HL-60/S4 treated with retinoic acid at 250 ng/mL for 4 days and 3 days (cell line): ENCODE results near the gene SLC15A2.
"Not testable (repeated sequence)": the region's sequence is repeated elsewhere in the genome, so short reads cannot be mapped to it uniquely, and the experiment has no call there.

Experiments
- in situ Hi-C: fragments of 300-500 bp; cut with MboI; formaldehyde crosslinking; loops from 2 replicates; pipeline ENCODE4 v1.7.0; 2022; ENCODE audit warnings: low sequenced_read_pairs

SLC15A2 gene

DNA sequence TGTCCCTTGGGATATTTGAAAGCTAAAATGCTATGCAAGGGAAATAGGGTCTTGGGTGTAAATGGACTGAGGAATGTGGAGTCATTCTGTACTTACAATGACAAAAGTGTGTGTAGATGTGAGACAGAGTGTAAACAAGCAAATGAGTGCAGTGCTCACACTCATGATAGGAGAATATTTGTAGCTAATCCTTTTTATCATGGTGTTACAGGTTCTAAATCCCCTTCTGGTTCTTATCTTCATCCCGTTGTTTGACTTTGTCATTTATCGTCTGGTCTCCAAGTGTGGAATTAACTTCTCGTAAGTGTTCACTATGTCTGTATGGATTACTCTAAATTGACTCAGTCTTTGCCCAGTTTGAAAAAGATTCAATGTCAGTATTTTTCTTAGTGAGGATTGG lies 30.5 kb downstream of the SLC15A2 start:
- in situ Hi-C loops = no loop called here

- in situ Hi-C loops = no loop called here
These were observed 32.2 kb downstream of the SLC15A2 start for GRCh38 chr3:121926380-121926779.

- in situ Hi-C loops = not testable (repeated sequence)
These were observed 44.1 kb downstream of the SLC15A2 start for GRCh38 chr3:121938141-121938855.

DNA sequence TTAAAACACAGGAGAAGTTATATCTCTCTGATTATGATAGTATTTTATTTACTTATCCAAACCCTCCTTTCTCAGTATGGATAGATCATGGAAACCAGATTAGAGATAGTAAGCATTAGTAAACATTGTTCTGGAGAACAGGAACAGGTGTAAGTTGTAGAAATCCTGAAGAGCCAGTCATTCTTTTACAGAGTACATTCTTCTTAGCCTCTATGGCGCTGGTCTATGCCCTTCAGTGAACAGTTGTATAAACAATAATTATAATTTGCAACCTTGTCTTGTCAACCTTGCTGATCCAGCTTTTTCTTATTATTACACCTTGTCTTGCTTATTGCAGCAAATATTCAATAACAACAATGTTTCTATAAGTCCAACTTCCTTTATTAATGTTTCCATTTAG lies 47.4 kb downstream of the SLC15A2 start:
- in situ Hi-C loops = no loop called here

GRCh38 chr3:121942116-121942786 lies 48.0 kb downstream of the SLC15A2 start:
- in situ Hi-C loops = no loop called here

DNA sequence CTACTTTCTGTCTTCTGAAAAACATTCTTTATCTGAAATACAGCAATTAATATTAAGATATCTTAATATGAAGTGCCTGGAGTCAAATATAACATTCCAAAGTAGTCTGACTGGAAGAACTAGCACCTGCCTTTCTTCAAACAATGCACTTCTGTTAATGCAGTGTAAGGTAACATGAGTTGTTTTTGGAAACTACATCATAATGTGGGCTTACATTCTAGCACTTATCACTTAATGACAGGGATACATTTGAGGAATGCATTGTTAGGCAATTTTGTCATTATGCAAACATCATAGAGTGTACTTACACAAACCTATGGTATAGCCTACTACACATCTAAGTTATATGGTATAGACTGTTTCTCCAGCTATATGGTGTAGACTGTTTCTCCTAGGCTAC lies 49.2 kb downstream of the SLC15A2 start:
- in situ Hi-C loops = no loop called here

- in situ Hi-C loops = no loop called here
These were observed 54.4 kb downstream of the SLC15A2 start for GRCh38 chr3:121948641-121949040.

DNA sequence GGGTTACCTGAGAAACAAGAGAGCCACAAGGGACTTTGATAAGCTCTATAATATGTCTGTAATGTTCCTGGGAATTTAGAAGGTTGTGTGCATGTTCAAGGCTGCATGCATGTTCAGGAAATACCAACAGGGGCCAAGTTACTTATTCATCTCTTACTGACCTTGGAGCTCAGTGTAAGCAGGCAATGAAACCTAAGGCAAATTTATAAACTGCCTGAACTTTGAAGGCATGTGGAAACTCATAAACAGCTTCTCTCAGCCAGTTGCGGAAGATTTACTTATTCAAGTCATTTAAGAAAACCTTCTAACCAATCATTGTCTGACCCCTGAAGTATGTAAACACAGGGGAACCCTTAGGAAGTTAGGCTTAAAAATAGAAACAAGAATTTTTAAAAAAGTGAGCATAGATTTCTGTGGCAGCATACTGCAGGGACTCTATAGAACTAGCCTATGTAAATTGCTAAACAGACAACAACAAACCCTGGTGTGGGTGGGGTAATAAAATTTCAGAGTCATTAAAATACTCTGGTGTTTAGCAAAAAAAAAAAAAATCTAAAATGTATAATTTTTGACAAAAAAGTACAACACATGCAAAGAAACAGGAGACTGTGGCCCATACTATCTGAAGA lies 57.2 kb downstream of the SLC15A2 start:
- in situ Hi-C loops = no loop called here

DNA sequence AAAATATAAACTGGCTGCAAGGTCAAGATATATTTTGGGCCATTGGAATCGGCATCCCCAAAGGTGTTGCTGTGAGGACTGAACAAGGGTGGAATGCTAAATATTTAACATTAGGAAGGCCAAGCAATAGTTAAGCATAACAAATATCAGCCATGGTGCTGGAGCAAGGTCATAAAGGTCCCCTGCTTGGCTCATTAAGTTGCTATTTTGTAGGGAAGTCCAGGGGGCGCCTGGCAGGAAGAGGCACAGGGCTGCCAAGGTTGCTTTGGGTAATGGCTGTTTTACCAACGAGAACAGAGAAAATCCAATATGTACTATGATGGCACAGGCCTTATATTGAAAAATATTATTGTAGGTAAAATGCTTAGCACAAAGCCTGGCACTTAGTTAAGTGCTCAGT lies 62.2 kb downstream of the SLC15A2 start:
- in situ Hi-C loops = no loop called here

- in situ Hi-C loops = no loop called here
These were observed 63.6 kb downstream of the SLC15A2 start for GRCh38 chr3:121957674-121958415.

GRCh38 chr3:121958801-121959200 lies 64.6 kb downstream of the SLC15A2 start:
- in situ Hi-C loops = no loop called here

DNA sequence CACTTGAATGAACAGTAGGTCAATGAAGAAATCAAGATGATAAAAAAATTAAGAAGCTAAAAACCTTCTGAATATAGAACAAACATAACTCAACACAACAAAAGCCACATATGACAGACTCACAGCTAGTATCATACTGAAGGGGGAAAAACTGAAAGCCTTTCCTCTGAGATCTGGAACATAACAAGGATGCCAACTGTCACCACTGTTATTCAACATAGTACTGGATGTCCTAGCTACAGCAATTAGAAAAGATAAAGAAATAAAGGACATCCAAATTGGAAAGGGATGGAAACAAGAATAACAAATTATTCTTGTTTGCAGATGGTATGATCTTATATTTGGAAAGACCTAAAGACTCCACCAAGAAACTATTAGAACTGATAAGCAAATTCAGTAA lies 67.1 kb downstream of the SLC15A2 start:
- in situ Hi-C loops = no loop called here

DNA sequence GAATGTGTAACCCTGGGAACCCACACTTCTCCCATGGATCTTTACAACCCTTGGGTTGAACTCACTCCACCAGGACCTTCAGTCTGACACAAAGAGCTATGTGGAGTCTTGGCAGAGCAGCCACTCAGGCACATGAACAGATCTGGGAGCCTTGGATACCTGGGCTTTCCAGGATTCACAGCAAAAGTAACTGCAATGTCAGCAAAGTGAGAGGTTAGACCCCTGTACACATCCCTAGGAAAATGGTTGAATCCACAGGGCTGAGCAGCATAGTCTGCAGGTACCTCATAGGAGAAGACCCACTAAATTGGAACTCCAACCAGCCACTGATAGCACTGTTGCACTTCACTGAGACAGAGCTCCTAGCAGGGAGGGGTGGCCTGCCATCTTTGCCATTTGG lies 68.2 kb downstream of the SLC15A2 start:
- in situ Hi-C loops = no loop called here

DNA sequence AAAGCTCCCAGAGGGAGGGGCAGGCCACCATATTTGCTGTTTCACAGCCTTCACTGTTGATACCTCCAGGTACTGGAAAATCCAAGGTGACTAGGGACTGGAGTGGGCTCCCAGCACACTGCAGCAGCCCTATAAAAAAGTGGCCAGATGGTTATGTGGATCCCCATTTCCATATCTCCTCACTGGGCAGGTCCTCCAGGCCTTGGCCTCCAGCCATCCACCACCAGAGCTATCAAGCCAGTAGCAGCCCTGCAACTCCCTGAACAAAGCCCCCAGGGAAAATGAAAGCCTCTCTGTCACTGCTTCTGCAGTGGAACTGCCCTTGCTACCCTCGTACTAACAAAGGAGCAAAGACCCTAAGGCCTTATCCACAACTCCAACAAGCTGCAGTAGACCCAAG lies 69.4 kb downstream of the SLC15A2 start:
- in situ Hi-C loops = no loop called here

DNA sequence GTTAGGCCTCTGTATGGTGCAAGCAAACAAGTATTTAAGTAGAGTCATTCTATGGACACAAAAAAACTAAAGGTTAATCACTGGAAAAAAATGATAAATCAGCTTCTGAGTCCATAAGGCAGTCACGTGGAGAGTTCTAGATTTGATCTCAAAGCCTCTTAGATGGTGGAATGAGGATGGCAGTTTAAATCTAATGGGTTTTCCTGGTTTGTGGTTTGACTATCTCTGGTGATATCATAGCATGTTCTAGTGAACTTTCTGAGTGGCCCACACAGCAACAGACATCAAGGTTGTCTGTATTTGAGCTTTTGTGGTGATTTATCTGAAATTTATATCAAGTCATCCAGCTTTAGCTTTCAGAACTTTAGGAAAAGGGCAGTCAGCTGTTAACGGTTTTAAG lies 75.4 kb downstream of the SLC15A2 start:
- in situ Hi-C loops = no loop called here

DNA sequence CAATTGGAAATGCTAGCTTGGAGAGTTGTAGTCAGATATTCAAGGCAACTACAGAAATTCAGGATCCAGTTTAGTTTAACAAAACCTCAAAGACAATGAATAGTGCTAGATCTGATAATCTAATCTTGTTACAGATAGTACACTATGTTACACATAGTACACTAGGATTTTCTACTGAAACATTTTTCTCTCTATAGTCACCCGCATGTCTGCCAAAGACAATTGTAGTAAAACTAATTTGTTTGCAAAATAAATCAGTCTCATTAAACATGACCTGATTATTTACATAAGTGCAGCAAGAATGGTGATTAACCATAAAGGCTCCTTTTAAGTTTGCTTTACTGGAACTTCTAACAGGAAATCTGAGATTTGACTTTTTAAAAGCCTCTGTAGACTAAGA lies 75.8 kb downstream of the SLC15A2 start:
- in situ Hi-C loops = no loop called here

GRCh38 chr3:121974601-121975111 lies 80.5 kb downstream of the SLC15A2 start:
- in situ Hi-C loops = no loop called here

DNA sequence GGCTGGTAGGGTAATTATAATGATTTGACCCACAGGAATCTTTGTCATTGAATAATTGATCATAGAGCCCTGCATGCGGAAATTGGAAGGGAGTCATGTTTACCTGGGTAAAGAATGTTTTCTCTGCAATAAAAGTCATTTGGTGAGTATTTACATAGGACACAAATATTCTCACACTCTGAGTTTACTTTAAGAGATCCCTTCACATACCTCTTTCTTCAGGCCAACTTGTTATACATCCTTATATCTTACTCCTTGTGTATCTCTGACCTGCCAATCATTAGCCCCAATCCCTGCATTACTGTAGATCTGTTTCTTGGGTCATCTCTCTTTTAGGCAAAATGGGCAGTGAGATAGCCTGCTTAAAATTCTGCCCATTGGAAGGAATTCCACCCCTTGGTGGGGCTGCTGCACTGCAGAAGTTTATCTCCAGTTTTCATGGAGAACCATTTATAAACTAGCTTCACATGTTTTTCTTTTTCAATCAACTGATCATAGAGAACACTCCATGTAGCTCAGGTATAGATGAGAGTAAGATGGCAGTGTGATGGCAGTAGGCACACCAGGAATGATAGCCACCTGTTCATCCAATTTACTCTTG lies 81.6 kb downstream of the SLC15A2 start:
- in situ Hi-C loops = no loop called here

GRCh38 chr3:121976727-121977126 lies 82.5 kb downstream of the SLC15A2 start:
- in situ Hi-C loops = no loop called here

- in situ Hi-C loops = no loop called here
These were observed 85.0 kb downstream of the SLC15A2 start for GRCh38 chr3:121979246-121979645.
